RWPE2 (cell line): Measurements from ENCODE around the gene TRIP12.
"Not testable (repeated sequence)": the region's sequence is repeated elsewhere in the genome, so short reads cannot be mapped to it uniquely, and the experiment has no call there.

Experiments
- ATAC-seq: fragments of 200-7000 bp; cut with Tn5 transposase; 3 replicates; pipeline ENCODE4 v1.9.1; 2021; ENCODE audit warnings: low read depth
- DNase-seq: peaks from one replicate; pipeline ENCODE4 v3.0.0-alpha.2; 2020; ENCODE audit warnings: low spot score
- H3K27ac ChIP-seq: fragments of 450-650 bp; 2 replicates; pipeline ENCODE4 v1.5.1; 2017; ENCODE audit warnings: mild to moderate bottlenecking; ENCODE audit not compliant: poor library complexity, severe bottlenecking
- H3K27me3 ChIP-seq: fragments of 250-450 bp; sonication (Bioruptor Pico); 2 replicates; pipeline ENCODE4 v1.5.1; 2021; ENCODE audit warnings: mild to moderate bottlenecking, moderate library complexity; ENCODE audit not compliant: insufficient read depth, poor library complexity, severe bottlenecking
- H3K36me3 ChIP-seq: fragments of 250-450 bp; sonication (Bioruptor Pico); 2 replicates; pipeline ENCODE4 v1.5.1; 2020; ENCODE audit warnings: low read depth, mild to moderate bottlenecking, moderate library complexity
- H3K4me1 ChIP-seq: fragments of 250-450 bp; sonication (Bioruptor Pico); 2 replicates; pipeline ENCODE4 v1.5.1; 2021; ENCODE audit warnings: mild to moderate bottlenecking, moderate library complexity; ENCODE audit not compliant: insufficient read depth, poor library complexity, severe bottlenecking
- H3K4me3 ChIP-seq: fragments of 250-450 bp; sonication (Bioruptor Pico); 2 replicates; pipeline ENCODE4 v1.5.1; 2021; ENCODE audit warnings: mild to moderate bottlenecking, moderate library complexity; ENCODE audit not compliant: severe bottlenecking
- H3K9me3 ChIP-seq: fragments of 250-450 bp; sonication (Bioruptor Pico); 2 replicates; pipeline ENCODE4 v1.5.1; 2021; ENCODE audit warnings: mild to moderate bottlenecking, moderate library complexity; ENCODE audit not compliant: severe bottlenecking
- CTCF ChIP-seq: fragments of 450-650 bp; IDR thresholded peaks from one replicate; pipeline ENCODE4 v1.5.1; 2017; ENCODE audit warnings: mild to moderate bottlenecking, moderate library complexity; ENCODE audit not compliant: poor library complexity, severe bottlenecking

Gene TRIP12

GRCh38 chr2:229903037-229903436, 18.8 kb downstream of the TRIP12 start:
- no peak for TF ChIP-seq CTCF
- Histone ChIP-seq H3K36me3 (peaks cover 56% of the 10 kb centered on the region), H3K27ac (peak overlapping the region; percentile 39), H3K4me3 (no peak overlapping the region), H3K27me3 (no peaks in the 10 kb centered on the region), H3K4me1 (peaks cover 14% of the 10 kb centered on the region), H3K9me3 (no peaks in the 10 kb centered on the region)
- ATAC-seq (no peak), DNase-seq (no peak)

GRCh38 chr2:229901819-229902218, 20.0 kb downstream of the TRIP12 start:
- no peak for TF ChIP-seq CTCF
- no peaks in the 10 kb centered on the region for H3K27me3 ChIP-seq

GRCh38 chr2:229900514-229900913, 21.3 kb downstream of the TRIP12 start:
- H3K4me3 ChIP-seq, H3K27ac ChIP-seq, H3K9me3 ChIP-seq, H3K27me3 ChIP-seq, DNase-seq, ATAC-seq: not testable (repeated sequence)
- Histone ChIP-seq H3K36me3 (peaks cover 45% of the 10 kb centered on the region), H3K4me1 (peaks cover 14% of the 10 kb centered on the region)

More at GRCh38 chr2:229901819-229902218, 20.0 kb downstream of the TRIP12 start:
- H3K36me3 ChIP-seq = peaks cover 48% of the 10 kb centered on the region
- H3K4me3 ChIP-seq = no peak overlapping the region
- ATAC-seq = peak; percentile 90
- H3K4me1 ChIP-seq = peaks cover 14% of the 10 kb centered on the region
- H3K27ac ChIP-seq = peak overlapping the region; percentile 39
- no peaks in the 10 kb centered on the region for H3K9me3 ChIP-seq
- DNase-seq = no peak

GRCh38 chr2:229900012-229900411, 21.8 kb downstream of the TRIP12 start:
- DNase-seq (no peak), ATAC-seq (no peak)
- H3K27ac ChIP-seq = no peak overlapping the region
- no peaks in the 10 kb centered on the region for H3K27me3 ChIP-seq
- no peak overlapping the region for H3K4me3 ChIP-seq
- peaks cover 14% of the 10 kb centered on the region for H3K4me1 ChIP-seq
- H3K36me3 ChIP-seq = peaks cover 40% of the 10 kb centered on the region
- H3K9me3 ChIP-seq = no peaks in the 10 kb centered on the region
- no peak for TF ChIP-seq CTCF

- Histone ChIP-seq H3K36me3 (peaks cover 40% of the 10 kb centered on the region), H3K9me3 (no peaks in the 10 kb centered on the region), H3K4me3 (no peak overlapping the region), H3K27ac (no peak overlapping the region), H3K4me1 (peaks cover 14% of the 10 kb centered on the region), H3K27me3 (no peaks in the 10 kb centered on the region)
- TF ChIP-seq CTCF = no peak
- DNase-seq (no peak), ATAC-seq (no peak)
These were observed 22.2 kb downstream of the TRIP12 start for GRCh38 chr2:229899604-229900003.
